H1 (cell line): ENCODE results near the gene UBE2E2. TPM values are rescaled to one million over a fixed set of nuclear protein-coding genes. Genes with fewer than 3 reads are reported as not detected.

Experiments
- CTCF ChIA-PET: fragments of 300-600 bp; sonication (Branson Sonifier 250); formaldehyde crosslinking; loops from one replicate; lab custom pipeline; 2021; ENCODE audit not compliant: partially characterized antibody; lab: Charles Lee
- POLR2A ChIA-PET: fragments of 300-600 bp; sonication (Branson Sonifier 250); formaldehyde crosslinking; loops from one replicate; lab custom pipeline; 2021; ENCODE audit warnings: inconsistent platforms; ENCODE audit not compliant: partially characterized antibody; lab: Charles Lee
- DNase-seq, 2 experiments: peaks; one replicate each; pipeline versions ENCODE4 v3.0.0 to v3.0.0-alpha.2; 2010 to 2022; ENCODE audit warnings: low spot score in 2 of 2, low read depth in 1 of 2, mixed read lengths in 1 of 2
- FAIRE-seq: peaks from 2 replicates; lab custom pipeline; 2011; peaks lifted over from hg19 to GRCh38; lab: Jason Lieb, UNC
- H2AFZ ChIP-seq: 2 replicates; pipeline ENCODE4 v1.8.1; 2012; ENCODE audit warnings: low read length, inconsistent platforms
- H2AK5ac ChIP-seq: 2 replicates; pipeline ENCODE4 v1.6.1; 2013; ENCODE audit warnings: low read depth, low read length
- H2BK120ac ChIP-seq: replicated peaks from 2 replicates; pipeline ENCODE3; 2013; ENCODE audit warnings: low read depth, low read length, inconsistent platforms
- H2BK12ac ChIP-seq: 2 replicates; pipeline ENCODE4 v1.6.1; 2013; ENCODE audit warnings: low read depth, low read length
- H2BK15ac ChIP-seq: 2 replicates; pipeline ENCODE4 v1.6.1; 2013; ENCODE audit warnings: low read length
- H2BK20ac ChIP-seq: 2 replicates; pipeline ENCODE4 v1.6.1; 2013; ENCODE audit warnings: low read length
- H2BK5ac ChIP-seq: 2 replicates; pipeline ENCODE4 v1.6.1; 2013; ENCODE audit warnings: low read depth, low read length
- H3K14ac ChIP-seq: 2 replicates; pipeline ENCODE4 v1.6.1; 2013; ENCODE audit warnings: inconsistent platforms; ENCODE audit not compliant: insufficient read length
- H3K18ac ChIP-seq: 2 replicates; pipeline ENCODE4 v1.6.1; 2013; ENCODE audit warnings: low read length; ENCODE audit errors: extremely low read depth
- H3K23ac ChIP-seq: 2 replicates; pipeline ENCODE4 v1.6.1; 2013; ENCODE audit warnings: inconsistent platforms; ENCODE audit not compliant: insufficient read length
- H3K23me2 ChIP-seq: 2 replicates; pipeline ENCODE4 v1.6.1; 2013; ENCODE audit warnings: low read depth, low read length
- H3K27ac ChIP-seq: 2 replicates; pipeline ENCODE4 v1.6.1; 2011; ENCODE audit warnings: low read depth, low read length, inconsistent platforms
- H3K27me3 ChIP-seq, 4 experiments: replicated peaks in 1 of 4; 1 replicate in 1 of 4; 2 replicates in 3 of 4; pipeline versions ENCODE4 v1.6.1 to v1.8.1; 2011 to 2013; ENCODE audit warnings: low read length in 3 of 4, mild to moderate bottlenecking in 3 of 4, inconsistent platforms in 2 of 4, mixed read lengths in 2 of 4, moderate library complexity in 1 of 4; ENCODE audit not compliant: control insufficient read depth in 3 of 4, insufficient read depth in 3 of 4; ENCODE audit errors: extremely low read depth in 1 of 4
- H3K36me3 ChIP-seq, 4 experiments: 2 replicates each; pipeline versions ENCODE4 v1.6.1 to v1.8.1; 2011 to 2013; ENCODE audit warnings: mild to moderate bottlenecking in 4 of 4, low read length in 3 of 4, moderate library complexity in 2 of 4, control low read depth in 1 of 4, inconsistent platforms in 1 of 4; ENCODE audit not compliant: insufficient read depth in 4 of 4, control insufficient read depth in 2 of 4
- H3K4ac ChIP-seq: replicated peaks from 2 replicates; pipeline ENCODE3; 2013; ENCODE audit warnings: low read length, low read depth, mixed read lengths, inconsistent platforms; ENCODE audit not compliant: insufficient read length
- H3K4me1 ChIP-seq, 4 experiments: replicated peaks in 1 of 4; 1 replicate in 1 of 4; 2 replicates in 3 of 4; pipeline versions ENCODE4 v1.6.1 to v1.8.1; 2011 to 2013; ENCODE audit warnings: low read length in 3 of 4, inconsistent platforms in 2 of 4, mixed read lengths in 1 of 4; ENCODE audit not compliant: insufficient read depth in 4 of 4, control insufficient read depth in 3 of 4
- H3K4me2 ChIP-seq, 2 experiments: 2 replicates each; pipeline versions ENCODE4 v1.6.1 to v1.8.1; 2011 to 2013; ENCODE audit warnings: low read depth in 2 of 2, low read length in 2 of 2, control low read depth in 1 of 2, inconsistent platforms in 1 of 2, mild to moderate bottlenecking in 1 of 2; ENCODE audit not compliant: insufficient read depth in 1 of 2
- H3K4me3 ChIP-seq, 4 experiments: fragments of 200-600, 300-600 bp in 1 of 4; sonication (generic), shearing (Covaris generic), sonication (Bioruptor Twin) in 1 of 4; 2 replicates each; pipeline versions ENCODE4 v1.5.1 to v1.8.1; 2011 to 2016; ENCODE audit warnings: low read length in 4 of 4, low read depth in 3 of 4, control low read depth in 2 of 4, inconsistent platforms in 2 of 4, mild to moderate bottlenecking in 2 of 4, mixed read lengths in 1 of 4, moderate library complexity in 1 of 4; ENCODE audit not compliant: insufficient read depth in 2 of 4; ENCODE audit errors: extremely low read depth in 1 of 4
- H3K56ac ChIP-seq: replicated peaks from 2 replicates; pipeline ENCODE3; 2013; ENCODE audit warnings: low read depth, mild to moderate bottlenecking, mixed read lengths, low read length, inconsistent platforms; ENCODE audit not compliant: insufficient read length
- H3K79me1 ChIP-seq: 2 replicates; pipeline ENCODE4 v1.6.1; 2013; ENCODE audit warnings: low read depth, low read length, control low read depth
- H3K79me2 ChIP-seq, 2 experiments: 2 replicates each; pipeline versions ENCODE4 v1.6.1 to v1.8.1; 2012 to 2013; ENCODE audit warnings: low read length in 2 of 2, mild to moderate bottlenecking in 2 of 2, inconsistent platforms in 1 of 2; ENCODE audit not compliant: insufficient read depth in 2 of 2, control insufficient read depth in 1 of 2
- H3K9ac ChIP-seq, 4 experiments: replicated peaks in 1 of 4; 1 replicate in 1 of 4; 2 replicates in 3 of 4; pipeline versions ENCODE4 v1.6.1 to v1.8.1; 2011 to 2013; ENCODE audit warnings: low read depth in 3 of 4, low read length in 3 of 4, control low read depth in 2 of 4, mild to moderate bottlenecking in 2 of 4, moderate library complexity in 2 of 4, inconsistent platforms in 1 of 4; ENCODE audit errors: extremely low read depth in 1 of 4
- H3K9me3 ChIP-seq, 2 experiments: 2 replicates each; pipeline versions ENCODE4 v1.6.1 to v1.8.1; 2012 to 2013; ENCODE audit warnings: mild to moderate bottlenecking in 2 of 2, moderate library complexity in 2 of 2, control low read depth in 1 of 2, inconsistent platforms in 1 of 2, low read depth in 1 of 2, low read length in 1 of 2, mixed read lengths in 1 of 2; ENCODE audit not compliant: insufficient read depth in 2 of 2
- H4K20me1 ChIP-seq, 2 experiments: replicated peaks in 1 of 2; 2 replicates each; pipeline versions ENCODE3 to v1.8.1; 2011 to 2013; ENCODE audit warnings: inconsistent platforms in 2 of 2, low read length in 2 of 2, mild to moderate bottlenecking in 1 of 2; ENCODE audit not compliant: insufficient read depth in 2 of 2, control insufficient read depth in 1 of 2
- H4K5ac ChIP-seq: 2 replicates; pipeline ENCODE4 v1.6.1; 2013; ENCODE audit warnings: low read length, low read depth, mixed read lengths, inconsistent platforms; ENCODE audit not compliant: insufficient read length
- H4K8ac ChIP-seq: 2 replicates; pipeline ENCODE4 v1.8.0; 2013; ENCODE audit warnings: mild to moderate bottlenecking, moderate library complexity, low read length, inconsistent platforms; ENCODE audit not compliant: insufficient read depth; ENCODE audit errors: extremely low read depth
- H4K91ac ChIP-seq: replicated peaks from 2 replicates; pipeline ENCODE3; 2013; ENCODE audit warnings: low read length, mixed read lengths, inconsistent platforms; ENCODE audit not compliant: insufficient read length
- MAFK ChIP-seq: IDR thresholded peaks from 2 replicates; pipeline ENCODE4 v1.6.1; 2012; ENCODE audit warnings: low read depth, mild to moderate bottlenecking, improper control_type of control experiment, low read length
- POU5F1 ChIP-seq: IDR thresholded peaks from 2 replicates; pipeline ENCODE4 v1.6.1; 2011; ENCODE audit warnings: low read depth, mild to moderate bottlenecking, low read length, moderate library complexity
- RBBP5 ChIP-seq: IDR thresholded peaks from 2 replicates; pipeline ENCODE4 v1.7.1; 2012; ENCODE audit warnings: low read depth, mild to moderate bottlenecking, inconsistent platforms, low read length, moderate library complexity, borderline replicate concordance
- SIRT6 ChIP-seq: IDR thresholded peaks from one replicate; pipeline ENCODE4 v1.7.1; 2012; ENCODE audit warnings: low read length, inconsistent platforms
- WGBS, 2 experiments: shearing (Covaris generic) in 1 of 2; methylation state at CpG; one replicate each; pipeline versions ENCODE4 v1.1.6 to v1.1.7; 2013 to 2015; ENCODE audit warnings: low lambda C conversion rate in 2 of 2, mixed read lengths in 2 of 2, inconsistent platforms in 1 of 2, low coverage in 1 of 2, missing lambda C conversion rate in 1 of 2; ENCODE audit not compliant: insufficient replicate concordance in 2 of 2, insufficient coverage in 1 of 2, insufficient read length in 1 of 2; ENCODE audit errors: extremely low coverage in 1 of 2, missing lambda C conversion rate in 1 of 2; 5-methylcytosine and 5-hydroxymethylcytosine counted together
- polyA plus RNA-seq, 7 experiments: library from polyadenylated mRNA; depleted of rRNA in 3 of 7; stranded (reverse) in 5 of 7; unstranded in 2 of 7; fragments of >200 nt in 5 of 7; fragments of 200-250 nt in 2 of 7; gene quantifications; 1 replicate in 5 of 7; 2 replicates in 1 of 7; 4 replicates in 1 of 7; pipeline versions ENCODE4 v1.2.1 to v1.2.3, GENCODE V29; 2011 to 2013; ENCODE audit warnings: missing spikeins in 2 of 7, mixed read lengths in 2 of 7
- total RNA-seq: library from RNA; stranded (reverse); fragmentation: NEBNext Ultra II Directional; extraction: Animal tissue kit (Norgen Biotek cat#: 25700); gene quantifications from 2 replicates; pipeline ENCODE4 v1.2.1, GENCODE V29; 2021

Gene UBE2E2
- total and polyA plus RNA-seq, 2 of the 8 experiments (the other 6 are each of a cell fraction or from before 2014, with no cell fraction given): 57.6 to 70.6 TPM

GRCh38 chr3:23576379-23576959, 373.3 kb downstream of the UBE2E2 start:
- H4K20me1 ChIP-seq: no peaks in the 10 kb centered on the region
- 89% methylated on average over 2 of the region's 2 CpGs; no CpG with 5 or more reads in 1 of the 2 experiments for WGBS, 2 experiments
- DNase-seq (no peak), FAIRE-seq (no peak)
- no peaks in the 10 kb centered on the region for H3K79me1 ChIP-seq
- no peak overlapping the region for H2BK15ac ChIP-seq
- H3K79me2 ChIP-seq: no peaks in the 10 kb centered on the region
- no peak overlapping the region for H3K18ac ChIP-seq
- H2AK5ac ChIP-seq: no peak overlapping the region
- H3K4ac ChIP-seq: no peak overlapping the region
- no peak overlapping the region for H2BK5ac ChIP-seq
- TF ChIP-seq MAFK (no peak), SIRT6 (no peak), RBBP5 (no peak), POU5F1 (no peak)
- H3K27ac ChIP-seq: no peak overlapping the region
- H3K4me3 ChIP-seq: no peak overlapping the region
- H3K56ac ChIP-seq: no peak overlapping the region
- H3K4me1 ChIP-seq: peaks cover 0 to 4% (median under 1%) of the 10 kb centered on the region in 4 experiments; a peak in 1 of 7 replicates
- no peaks in the 10 kb centered on the region for H3K36me3 ChIP-seq
- H4K91ac ChIP-seq: no peak overlapping the region
- no peaks in the 10 kb centered on the region for H3K23me2 ChIP-seq
- H4K5ac ChIP-seq: no peak overlapping the region
- no peak overlapping the region for H3K4me2 ChIP-seq
- no peak overlapping the region for H2BK120ac ChIP-seq
- H3K9ac ChIP-seq: no peak overlapping the region
- no peak overlapping the region for H3K14ac ChIP-seq
- ChIA-PET CTCF (no interaction called here), POLR2A (no interaction called here)
- no peak overlapping the region for H2AFZ ChIP-seq
- H3K27me3 ChIP-seq: no peaks in the 10 kb centered on the region
- no peak overlapping the region for H2BK12ac ChIP-seq
- H2BK20ac ChIP-seq: no peak overlapping the region
- H3K9me3 ChIP-seq: no peaks in the 10 kb centered on the region
- no peak overlapping the region for H3K23ac ChIP-seq
- no peak overlapping the region for H4K8ac ChIP-seq
